GM21723 (cell line): Measurements from ENCODE around the gene FUT4.
"Not testable (repeated sequence)": the region's sequence is repeated elsewhere in the genome, so short reads cannot be mapped to it uniquely, and the experiment has no call there.

Source experiments
- ATAC-seq: cut with Tn5 transposase; IDR thresholded peaks from one replicate; pipeline ENCODE4 v1.9.1; 2021; ENCODE audit warnings: mild to moderate bottlenecking, moderate library complexity; ENCODE audit not compliant: unreplicated experiment

The FUT4 gene

DNA sequence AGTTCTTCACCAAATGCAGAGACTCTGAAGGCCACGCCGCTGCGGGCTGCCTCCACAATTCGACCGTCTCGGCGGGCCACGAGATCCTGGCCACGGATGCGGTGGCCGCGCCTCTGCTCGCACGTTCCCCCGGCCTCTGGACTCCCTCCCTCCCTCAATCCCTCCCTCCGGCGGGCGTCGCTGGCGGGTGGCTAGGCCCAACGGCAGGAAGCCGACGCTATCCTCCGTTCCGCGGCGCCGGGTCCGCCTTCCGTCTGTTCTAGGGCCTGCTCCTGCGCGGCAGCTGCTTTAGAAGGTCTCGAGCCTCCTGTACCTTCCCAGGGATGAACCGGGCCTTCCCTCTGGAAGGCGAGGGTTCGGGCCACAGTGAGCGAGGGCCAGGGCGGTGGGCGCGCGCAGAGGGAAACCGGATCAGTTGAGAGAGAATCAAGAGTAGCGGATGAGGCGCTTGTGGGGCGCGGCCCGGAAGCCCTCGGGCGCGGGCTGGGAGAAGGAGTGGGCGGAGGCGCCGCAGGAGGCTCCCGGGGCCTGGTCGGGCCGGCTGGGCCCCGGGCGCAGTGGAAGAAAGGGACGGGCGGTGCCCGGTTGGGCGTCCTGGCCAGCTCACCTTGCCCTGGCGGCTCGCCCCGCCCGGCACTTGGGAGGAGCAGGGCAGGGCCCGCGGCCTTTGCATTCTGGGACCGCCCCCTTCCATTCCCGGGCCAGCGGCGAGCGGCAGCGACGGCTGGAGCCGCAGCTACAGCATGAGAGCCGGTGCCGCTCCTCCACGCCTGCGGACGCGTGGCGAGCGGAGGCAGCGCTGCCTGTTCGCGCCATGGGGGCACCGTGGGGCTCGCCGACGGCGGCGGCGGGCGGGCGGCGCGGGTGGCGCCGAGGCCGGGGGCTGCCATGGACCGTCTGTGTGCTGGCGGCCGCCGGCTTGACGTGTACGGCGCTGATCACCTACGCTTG, at the start of gene FUT4:
FUT4 (plus strand) TSS at position 227 of the 951 bp plus-strand sequence; CDS start at position 440, 213 bp downstream.
- peak; percentile 90 for ATAC-seq

DNA sequence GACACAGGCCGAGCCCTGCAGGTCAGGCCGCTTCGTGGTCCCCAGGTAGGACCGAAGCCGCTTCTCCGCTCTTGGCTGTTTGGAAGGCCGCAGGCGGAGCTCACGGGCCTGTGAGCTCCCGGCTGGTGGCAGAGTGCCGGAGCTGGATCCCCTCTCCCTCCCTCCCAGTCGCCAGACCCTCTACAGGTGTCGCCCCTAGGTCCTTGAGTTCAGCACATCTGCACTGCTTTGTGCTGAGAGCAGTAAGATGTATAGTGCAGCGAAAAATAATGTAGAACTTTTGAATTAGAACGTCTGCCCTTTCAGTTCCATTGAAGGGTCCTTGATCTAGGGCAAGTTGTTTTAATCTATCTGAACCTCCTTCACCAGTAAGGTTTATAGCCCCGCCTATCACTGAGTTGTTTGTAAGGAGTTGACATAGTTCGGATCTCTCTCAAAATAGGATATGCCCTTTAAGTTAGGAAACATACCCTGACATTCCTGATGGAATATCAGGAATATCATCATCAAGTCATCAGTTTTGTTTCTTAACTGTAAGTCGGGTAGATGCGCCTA, 49.5 kb upstream of the FUT4 start:
- peak; percentile 70 for ATAC-seq

- ATAC-seq, result no peak
These were observed 43.5 kb upstream of the FUT4 start for GRCh38 chr11:94500181-94500580.

GRCh38 chr11:94501522-94501921, 42.2 kb upstream of the FUT4 start:
- ATAC-seq, result no peak

DNA sequence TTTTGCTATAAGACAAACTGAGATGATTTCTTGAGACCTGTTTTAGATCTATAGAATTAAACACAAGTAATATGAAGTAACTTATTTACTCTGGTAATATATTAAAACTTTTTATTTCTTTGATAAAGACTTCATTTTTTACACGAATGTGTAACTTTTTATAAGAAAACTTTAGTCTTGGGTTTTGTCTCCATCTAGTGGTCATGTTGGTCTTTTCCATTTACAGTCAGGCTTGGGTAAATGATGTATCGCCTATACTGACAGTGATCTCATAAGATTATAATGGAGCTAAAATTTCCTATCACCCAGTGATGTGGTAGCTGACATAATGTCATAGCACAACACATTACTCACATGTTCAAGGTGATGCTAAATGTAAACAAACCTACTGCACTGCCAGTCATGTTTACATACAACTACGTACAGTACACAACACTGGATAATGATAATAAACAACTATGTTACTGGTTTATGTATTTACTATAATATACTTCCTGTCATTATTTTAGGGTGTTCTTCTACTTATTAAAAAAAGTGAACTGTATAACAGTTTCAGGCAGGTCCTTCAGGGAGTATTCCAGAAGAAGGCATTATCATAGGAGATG, 38.9 kb upstream of the FUT4 start:
- peak; percentile 55 for ATAC-seq

DNA sequence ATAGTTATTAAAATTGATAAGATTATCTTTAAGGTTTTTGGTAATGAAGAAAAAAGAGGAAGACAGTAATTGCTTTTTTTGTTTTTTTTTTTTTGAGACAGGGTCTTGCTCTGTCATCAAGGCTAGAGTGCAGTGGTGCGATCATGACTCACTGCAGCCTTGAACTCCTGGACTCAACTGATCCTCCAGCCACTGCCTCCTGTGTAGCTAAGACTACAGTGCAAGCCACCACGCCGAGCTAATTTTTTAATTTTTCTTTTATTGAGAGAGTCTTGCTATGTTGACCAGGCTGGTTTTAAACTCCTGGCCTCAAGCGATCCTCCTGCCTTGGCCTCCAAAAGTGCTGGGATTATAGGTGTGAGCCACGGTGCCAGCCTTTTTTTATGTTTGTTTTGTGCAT, 37.2 kb upstream of the FUT4 start:
- not testable (repeated sequence) for ATAC-seq

DNA sequence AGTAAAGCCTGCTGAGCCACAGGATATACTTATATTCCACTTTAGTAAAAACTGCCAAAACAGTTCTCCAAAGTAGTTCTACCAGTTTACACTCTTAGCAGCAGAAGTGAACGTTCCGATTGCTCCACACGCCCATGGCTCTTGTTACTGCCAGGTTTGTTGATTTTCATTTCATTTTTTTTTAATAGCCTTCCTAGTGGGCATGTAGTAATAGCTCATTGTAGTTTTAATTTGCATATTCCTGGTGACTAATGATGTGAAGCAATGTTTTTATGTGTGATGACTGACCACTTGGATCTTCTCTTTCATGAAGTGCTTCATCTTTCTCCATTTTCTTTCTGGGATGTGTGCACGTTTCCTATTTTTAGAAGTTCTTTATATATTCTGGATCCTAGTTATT, 36.2 kb upstream of the FUT4 start:
- ATAC-seq, result no peak

DNA sequence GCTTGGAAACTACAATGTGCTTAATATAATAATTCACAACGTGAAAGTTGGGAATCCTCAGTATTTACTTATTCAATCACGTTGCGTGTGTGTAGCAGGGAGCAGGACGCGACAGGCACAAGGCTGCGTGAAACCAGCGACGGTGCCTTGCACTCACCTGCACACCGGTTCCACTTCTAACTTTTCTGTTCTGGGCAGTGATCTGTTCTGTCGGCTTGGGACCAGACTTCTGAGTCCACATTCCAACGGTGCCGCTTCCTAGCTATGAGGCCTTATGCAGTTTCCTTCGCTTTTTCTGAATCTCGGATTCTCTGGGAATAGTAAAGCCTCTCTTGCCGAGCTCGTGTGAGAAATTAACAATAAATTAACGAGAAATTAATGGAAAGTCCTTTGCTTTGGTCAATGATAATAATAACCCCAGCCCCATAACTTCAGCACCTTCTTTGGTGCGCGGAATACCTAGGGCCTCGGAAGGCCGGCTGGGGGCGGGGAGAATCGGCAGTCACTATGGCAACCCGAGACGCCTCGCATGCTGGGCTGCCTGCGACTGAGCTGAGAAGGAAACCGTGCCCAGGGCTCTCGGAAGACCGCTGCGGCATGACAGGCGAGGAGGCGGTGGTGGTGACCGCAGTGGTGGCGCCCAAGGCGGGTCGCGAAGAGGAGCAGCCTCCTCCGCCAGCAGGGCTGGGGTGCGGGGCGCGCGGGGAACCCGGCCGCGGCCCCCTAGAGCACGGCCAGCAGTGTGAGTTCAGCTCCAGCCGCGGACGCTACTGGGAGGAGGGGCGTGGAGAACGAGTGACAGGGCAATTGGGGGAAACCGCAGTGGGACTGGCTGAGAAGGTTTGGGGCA, 31.6 kb upstream of the FUT4 start, which contains the start of gene C11orf97:
C11orf97 (plus strand) TSS at position 530 of the 850 bp plus-strand sequence; CDS start at position 598, 68 bp downstream.
- peak; percentile 74 for ATAC-seq

- ATAC-seq, result peak; percentile 8
These were observed 30.6 kb upstream of the FUT4 start for GRCh38 chr11:94513091-94513490.

DNA sequence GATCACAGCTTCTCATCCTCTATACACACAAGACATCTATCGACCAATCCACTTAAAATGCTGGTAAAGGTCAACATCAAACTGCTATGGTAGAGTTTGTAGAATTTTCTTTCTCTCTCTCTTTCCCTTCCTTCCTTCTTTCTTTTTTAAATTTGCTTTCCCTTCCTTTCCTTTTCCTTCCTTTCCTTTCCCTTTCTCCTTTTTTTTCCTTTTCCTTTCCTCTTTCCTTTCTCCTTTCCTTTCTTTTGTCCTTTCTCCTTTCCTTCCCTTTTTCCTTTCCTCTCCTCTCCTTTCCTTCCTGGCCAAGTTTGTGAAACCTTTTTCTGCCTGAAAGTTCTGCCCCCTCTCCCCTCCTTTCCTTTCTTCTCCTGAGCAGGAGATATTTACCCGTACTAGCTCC, 28.3 kb upstream of the FUT4 start:
- ATAC-seq, result no peak

- ATAC-seq, result no peak
These were observed 27.0 kb upstream of the FUT4 start for GRCh38 chr11:94516725-94517124.

DNA sequence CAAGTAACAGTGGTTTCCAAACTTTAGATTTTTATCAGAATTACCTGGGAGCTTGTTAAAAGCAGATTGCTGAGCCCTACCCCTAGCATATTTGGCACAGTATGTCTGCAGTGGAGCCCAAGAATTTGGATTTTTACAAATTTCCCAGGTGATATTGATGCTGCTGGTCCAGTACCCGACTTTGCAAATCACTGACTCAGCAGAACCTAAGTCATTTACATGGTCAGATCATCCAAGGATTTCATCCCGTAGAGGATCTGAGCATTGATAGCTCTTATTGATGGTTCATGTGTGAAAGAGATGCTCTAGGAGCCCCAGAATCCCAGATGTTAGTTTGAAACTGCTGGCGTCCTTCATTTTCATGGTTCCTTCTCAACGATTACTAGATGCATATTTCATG, 25.4 kb upstream of the FUT4 start:
- ATAC-seq, result no peak

GRCh38 chr11:94519478-94520084, 24.1 kb upstream of the FUT4 start:
- ATAC-seq, result peak; percentile 54

DNA sequence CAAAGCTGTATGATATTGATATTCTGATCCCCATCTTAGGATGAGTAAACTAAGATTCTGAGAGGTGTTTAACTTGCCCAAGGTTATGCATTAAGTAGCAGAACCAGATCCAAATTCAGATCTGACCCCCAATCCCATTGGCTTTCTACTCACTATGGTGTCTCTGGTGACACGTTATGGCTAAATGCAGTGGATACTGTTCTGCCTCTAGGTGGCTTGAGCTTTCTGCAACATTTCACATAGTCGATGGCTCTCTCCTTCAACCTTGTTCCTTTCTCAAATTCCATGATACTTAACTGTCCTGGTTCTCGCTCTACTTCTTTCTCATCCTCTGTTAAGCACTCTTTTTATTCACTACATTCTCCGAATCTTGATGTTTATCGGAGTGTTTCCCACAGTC, 22.0 kb upstream of the FUT4 start:
- no peak for ATAC-seq

- ATAC-seq, result no peak
These were observed 19.4 kb upstream of the FUT4 start for GRCh38 chr11:94524341-94524740.

DNA sequence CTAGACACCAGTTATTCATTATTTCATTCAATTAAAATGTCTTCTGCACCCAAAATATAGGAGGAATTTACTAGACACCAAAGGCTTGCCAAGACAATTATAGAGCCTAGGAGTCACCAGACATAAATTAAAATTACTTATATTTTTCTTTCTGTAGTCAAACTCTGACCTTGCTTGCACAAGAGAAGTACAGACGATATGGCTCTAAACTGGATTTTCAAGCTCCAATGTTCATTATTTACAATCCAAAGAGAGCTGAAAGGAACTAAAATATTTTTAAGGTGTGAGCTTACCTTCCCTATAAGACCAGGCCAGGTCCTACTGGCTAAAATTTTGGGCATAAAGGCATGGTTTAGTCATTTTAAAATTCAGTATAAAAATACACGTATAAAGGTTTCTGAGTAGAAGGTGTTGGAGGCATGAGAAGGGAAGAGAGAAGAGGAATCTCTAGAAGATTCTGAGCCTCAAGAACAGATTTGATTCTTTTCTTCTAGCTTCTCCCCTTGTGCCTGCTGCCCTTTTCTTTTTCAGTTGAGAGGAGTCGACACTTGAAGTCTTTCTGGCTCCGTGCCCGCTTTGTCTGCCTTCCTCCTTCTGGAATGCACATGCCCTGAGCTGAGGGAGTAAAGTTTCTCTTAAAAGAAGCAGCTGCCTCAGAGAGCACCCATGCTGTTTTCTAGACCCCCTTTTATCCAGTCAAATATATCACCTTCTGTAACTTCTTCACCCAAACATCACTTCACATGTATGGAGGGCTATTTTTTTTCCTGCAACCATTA, 18.0 kb upstream of the FUT4 start:
- no peak for ATAC-seq

DNA sequence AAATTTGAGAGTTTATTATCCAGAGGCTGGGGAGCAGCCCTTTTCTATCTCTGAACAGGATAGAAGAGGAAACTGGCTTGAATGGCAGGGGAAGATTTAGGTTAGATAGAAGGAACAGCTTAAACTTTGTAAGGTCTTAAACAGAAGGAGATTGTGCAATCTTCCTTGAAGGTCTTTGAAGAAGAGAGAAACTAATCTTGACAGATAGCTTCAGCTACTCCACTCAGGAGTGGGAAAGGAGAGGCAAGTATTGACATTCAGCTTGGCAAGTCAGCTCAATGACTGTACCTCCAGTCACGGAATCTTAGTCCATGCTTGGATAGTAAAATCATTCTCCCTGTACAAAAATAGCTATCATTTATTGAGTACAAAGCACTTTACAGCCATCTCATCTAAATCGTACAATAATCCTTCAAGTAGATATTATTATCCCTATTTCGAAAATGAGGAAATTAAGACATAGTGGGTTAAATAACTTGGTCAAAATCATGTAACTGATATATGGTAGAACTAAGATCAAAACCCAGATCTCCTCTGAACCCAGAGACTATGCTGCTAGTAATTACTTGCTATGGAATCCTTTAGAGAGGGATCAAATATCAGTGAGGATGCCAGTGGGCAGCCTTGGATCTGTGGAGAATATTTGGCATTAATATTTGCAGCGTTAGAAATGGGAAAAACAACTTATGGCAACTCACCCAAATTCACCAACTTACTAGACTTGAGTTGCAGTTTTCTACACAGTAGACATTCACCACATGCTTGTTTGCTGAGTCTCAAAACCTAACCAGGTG, 16.9 kb upstream of the FUT4 start:
- ATAC-seq, result no peak

- no peak for ATAC-seq
These were observed 15.2 kb upstream of the FUT4 start for GRCh38 chr11:94528551-94528950.

- ATAC-seq, result no peak
These were observed 11.5 kb upstream of the FUT4 start for GRCh38 chr11:94532211-94532610.
